H54 (cell line): ENCODE data around the gene DPYD.

Experiments
- DNase-seq: peaks from one replicate; pipeline ENCODE4 v3.0.0; 2011; ENCODE audit warnings: low spot score, mixed read lengths; ENCODE audit not compliant: insufficient read length
- FAIRE-seq: peaks from 3 replicates; lab custom pipeline; 2011; peaks lifted over from hg19 to GRCh38; lab: Jason Lieb, UNC
- POLR2A ChIP-seq: IDR thresholded peaks from 2 replicates; pipeline ENCODE4 v1.6.1; 2011; ENCODE audit warnings: low read depth, mild to moderate bottlenecking, low read length

DPYD gene

DNA sequence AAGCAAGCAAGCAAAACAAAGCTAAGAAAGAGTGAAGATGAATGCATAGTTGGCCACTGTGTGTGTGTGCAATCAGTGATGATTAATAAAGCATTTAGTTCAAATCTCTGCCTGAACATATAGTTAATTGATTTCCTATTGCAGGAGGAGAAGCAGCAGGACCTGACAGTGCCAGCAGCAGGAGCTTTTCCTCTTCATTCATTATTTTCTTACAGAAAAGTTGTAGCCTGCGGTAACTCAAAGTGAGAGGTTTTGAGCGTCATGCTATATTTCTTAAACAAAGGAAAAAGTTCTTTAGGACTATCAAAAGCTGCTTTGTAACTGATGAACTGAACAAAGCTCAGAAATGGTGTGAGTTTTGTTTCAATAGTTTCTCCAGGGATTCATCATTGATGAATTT, 819.3 kb downstream of the DPYD start:
- TF ChIP-seq POLR2A = no peak
- DNase-seq (no peak), FAIRE-seq (no peak)

DNA sequence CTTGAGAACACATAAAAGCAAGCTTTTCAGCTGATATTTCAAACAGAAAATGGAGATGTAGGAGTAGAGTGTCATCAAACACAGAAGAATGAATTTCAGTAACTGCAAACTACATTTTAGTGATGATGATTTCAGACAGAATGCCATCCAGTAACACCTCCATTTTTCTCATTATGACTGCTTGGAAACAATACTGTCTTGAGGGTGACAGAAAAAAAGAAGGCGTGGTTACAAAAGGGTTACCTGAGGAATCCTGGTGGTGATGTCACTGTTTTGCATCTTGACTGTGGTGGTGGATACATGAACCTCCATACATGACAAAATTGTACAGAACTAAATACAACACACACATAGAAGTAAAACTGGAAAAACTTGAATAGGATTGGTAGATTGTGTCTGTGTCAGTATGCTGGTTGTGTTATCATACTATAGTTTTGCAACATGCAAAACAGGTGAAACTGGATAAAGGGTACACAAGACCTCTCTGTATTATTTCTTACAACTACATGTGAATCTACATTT, 823.4 kb downstream of the DPYD start:
- DNase-seq = no peak
- no peak for TF ChIP-seq POLR2A
- no peak for FAIRE-seq

DNA sequence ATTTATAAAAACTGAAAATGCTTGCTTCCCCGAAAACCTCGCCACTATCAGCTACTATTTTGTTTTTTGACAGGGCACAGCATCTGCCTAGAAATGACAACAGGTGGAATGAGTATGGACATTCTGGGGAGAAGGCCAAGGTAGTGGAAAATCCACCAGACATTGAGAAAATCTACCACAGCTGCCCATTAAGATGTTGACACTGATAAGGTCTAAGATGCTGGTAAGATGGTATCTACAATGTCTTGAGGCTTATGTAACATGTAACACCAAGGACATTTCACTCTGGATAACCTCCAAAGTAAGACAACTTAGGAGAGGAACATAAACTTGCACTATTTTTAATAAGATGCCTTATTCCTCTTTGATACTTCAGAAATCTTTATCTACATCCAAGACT, 825.1 kb downstream of the DPYD start:
- DNase-seq = no peak
- peak; percentile 48 for FAIRE-seq
- no peak for TF ChIP-seq POLR2A

DNA sequence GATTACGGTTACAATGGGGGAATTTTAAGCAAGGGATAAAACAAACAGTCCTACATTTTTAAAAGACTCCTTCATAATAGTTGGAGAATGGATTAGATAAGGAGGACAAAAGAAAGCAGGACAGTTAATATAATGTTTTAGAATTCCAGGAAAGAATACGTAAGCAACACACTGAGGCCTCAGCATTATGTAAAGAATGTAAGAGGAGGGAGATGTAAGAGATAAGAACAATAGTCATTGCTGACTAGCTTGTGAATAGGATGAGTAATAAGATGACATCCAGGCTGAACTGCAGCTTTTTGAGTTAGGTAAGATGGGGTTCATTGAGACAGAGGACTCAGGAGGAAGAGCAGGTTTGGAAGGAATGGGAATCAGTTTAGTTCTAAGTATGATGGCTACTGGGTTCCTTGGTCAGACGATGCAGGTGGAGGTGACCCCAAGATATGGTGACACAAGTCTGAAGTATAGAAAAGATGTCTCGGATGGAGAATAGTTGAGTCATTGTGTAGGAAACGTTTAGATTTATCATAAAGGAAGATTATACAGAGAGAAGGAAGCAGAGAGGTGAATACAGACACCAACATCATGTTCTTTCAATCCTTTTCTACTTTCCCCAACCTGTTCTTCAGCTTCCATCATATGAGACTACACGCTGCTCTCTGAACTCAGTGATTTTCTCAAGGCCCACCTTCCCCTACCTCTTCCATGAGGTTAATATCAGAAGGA, 826.4 kb downstream of the DPYD start:
- FAIRE-seq (peak; percentile 96), DNase-seq (peak; percentile 5)
- TF ChIP-seq POLR2A = no peak

DNA sequence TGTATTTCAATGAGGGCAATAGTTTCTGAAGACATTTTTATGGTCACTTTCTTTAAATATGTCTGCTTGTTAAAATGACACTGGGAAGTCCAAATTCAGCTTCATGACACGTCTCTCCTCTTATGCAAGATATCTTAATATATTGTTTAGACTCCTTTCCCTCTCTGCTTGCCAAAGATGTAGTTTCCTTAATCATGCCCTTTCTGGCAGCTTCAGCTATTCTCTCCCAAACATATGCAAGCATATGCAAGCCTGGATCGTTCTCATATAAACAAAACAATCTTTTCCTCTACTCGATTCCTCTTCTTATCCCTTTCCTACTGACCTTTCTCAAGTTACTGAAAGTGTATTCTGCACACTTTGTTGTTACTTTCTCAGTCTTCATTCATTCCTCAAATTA, 827.1 kb downstream of the DPYD start:
- DNase-seq (no peak), FAIRE-seq (peak; percentile 60)
- TF ChIP-seq POLR2A = no peak

DNA sequence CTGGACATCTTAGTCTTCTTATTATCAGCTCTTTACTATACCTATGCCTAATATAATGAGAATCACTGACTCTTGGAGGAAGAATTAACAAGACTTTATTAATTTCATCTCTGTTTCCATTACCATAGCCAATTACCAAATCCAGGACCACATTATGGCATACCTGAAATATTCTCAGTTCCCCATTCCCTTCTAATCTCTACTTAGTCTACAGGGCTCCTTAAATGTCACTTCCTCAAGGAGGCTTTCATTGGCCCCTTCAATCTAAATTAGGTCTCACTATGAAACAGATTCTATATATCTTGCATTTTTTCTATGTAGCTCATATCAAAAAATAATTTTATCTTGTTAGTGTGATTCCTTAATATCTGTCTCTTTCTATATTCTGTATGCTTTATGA, 828.0 kb downstream of the DPYD start:
- no peak for TF ChIP-seq POLR2A
- no peak for FAIRE-seq
- no peak for DNase-seq

DNA sequence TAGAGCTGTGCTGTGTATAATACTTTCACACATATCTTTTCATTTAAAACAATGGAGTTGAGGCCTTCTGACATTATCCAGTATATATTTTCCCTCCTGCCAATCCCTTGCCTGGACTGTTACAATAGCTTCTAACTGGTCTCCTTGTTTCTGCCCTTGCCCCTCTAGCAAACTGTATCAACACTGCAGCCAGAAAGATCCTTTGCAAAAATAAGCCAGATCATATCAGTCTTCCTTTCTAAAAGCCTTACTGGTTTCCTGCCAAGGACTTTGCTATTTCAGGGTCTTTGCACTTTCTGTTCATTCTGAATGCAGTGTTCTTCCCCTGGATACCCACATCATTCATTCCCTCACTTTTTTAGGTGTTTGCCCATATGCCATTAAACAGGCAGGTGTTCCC, 829.2 kb downstream of the DPYD start:
- FAIRE-seq (no peak), DNase-seq (no peak)
- TF ChIP-seq POLR2A = no peak

DNA sequence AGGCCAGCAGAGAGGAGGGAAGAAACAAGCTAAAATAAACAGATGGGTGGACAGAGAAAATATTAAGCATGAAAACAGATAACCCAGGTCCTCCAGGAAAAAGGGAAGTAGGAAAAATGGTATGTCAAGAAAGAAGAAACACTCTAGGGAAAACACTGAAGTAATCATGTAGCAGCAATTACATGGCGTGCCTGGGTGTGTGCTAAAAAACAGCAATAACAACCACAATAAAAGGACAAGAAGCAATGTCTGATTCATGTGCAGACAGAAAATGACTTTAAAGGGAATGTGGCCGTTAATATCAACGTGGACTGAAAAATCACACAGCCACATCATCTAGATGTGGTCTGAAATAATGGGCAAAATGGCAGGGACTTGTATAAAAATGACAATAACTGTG, 829.6 kb downstream of the DPYD start:
- no peak for DNase-seq
- TF ChIP-seq POLR2A = no peak
- no peak for FAIRE-seq

DNA sequence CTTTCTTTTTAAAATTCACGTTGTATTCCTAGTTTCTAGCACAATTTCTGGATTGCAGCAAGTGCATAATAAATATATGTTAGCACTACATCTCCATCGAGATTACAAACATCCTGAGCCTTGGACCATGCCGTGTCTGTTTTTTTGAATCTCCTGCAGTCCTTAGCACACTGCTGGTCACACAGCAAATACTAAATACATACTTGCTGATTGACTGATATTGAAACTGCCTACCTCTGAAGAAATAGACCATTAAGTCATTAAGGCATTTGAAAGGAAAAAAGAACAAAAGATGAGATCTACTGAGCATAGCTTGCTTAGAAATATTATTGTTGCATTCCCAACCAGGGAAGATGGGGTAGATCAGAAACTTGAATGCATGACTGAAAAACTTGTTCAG, 830.1 kb downstream of the DPYD start:
- TF ChIP-seq POLR2A = no peak
- DNase-seq = no peak
- no peak for FAIRE-seq

DNA sequence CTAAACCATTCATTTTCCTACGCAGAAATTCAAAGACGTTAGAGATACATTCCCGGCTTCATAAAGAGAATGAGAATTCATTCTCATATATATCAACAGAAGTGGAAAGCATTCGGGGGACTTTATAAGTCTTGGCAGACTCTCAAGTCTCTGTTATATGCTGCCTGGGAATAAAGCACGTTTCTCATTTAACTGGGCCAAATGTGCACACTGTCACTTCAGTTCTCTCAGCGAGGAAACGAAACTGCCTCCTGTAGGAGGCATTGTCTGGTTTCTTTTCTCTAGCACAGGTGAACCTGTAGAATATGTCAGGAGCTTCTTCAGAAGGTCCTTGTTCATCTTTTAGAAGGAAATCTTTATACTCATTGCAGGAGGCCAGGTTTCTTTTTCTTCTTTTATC, 831.7 kb downstream of the DPYD start:
- DNase-seq = no peak
- no peak for TF ChIP-seq POLR2A
- FAIRE-seq = no peak

DNA sequence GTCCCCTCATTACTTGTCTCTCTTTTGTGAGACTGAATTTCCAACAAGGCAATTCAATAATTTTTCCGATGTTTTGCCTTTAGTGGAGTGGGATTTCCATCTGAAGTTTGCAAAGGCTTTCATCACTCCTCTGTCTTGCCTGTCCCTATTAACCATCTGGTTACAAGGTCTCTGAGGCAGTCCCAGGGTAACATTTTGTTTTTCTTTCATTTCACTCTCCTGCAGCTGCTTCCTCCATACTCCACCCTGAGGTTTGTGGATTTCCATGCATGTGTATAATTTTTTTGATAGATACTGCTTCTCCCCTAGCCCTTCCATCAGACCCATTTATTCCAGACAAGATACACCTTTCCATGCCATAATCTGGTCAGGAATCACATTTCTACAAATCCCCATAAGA, 832.4 kb downstream of the DPYD start:
- DNase-seq (no peak), FAIRE-seq (no peak)
- no peak for TF ChIP-seq POLR2A

DNA sequence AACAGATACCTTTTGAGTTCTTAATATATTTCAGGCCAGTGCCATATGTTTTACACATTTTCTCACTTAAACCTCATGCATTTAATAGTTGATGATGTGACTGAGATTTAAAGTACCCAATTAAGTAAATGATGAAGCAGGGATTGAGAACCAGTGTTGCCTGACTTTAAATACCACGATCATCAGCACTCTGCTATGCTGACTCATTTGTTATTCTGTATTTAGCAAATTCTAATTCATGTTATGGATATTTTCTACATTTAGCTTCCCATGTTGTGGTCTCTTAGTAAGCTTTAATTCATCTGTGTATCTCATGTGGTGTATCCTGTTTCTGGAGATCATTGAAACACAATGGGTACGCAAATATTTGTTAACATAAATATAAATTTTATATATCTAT, 836.3 kb downstream of the DPYD start:
- peak; percentile 6 for FAIRE-seq
- TF ChIP-seq POLR2A = no peak

DNA sequence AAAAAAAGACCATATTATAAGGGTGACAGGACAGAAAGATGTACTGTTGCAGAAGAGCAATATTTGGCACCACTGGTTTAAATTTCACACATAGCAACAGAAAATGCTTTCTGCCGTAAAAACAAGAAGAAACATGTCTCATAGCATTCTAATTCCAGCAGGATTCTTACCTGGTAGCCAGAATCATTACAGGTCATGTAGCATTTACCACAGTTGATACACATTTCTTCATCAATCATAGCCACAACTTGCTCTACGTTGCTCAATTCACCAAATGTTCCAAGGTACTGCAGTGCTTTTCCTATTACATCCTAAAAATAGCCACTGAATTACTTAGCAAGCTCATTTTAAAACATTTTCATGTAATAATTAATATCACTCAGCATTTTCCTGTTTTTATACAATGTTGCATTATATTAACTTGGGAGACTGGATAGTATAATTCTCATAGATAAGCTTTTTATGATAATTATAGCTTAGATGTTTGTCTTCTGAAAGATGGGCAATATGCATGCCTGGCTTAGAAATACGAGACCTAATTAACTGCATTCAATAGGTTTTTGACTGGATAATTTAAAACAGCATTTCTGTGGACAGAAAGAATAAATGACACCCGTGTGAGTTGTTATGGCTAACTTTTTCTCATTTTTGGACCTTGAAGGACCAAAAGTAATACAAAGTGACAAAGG, 838.5 kb downstream of the DPYD start:
- TF ChIP-seq POLR2A = no peak
- no peak for DNase-seq
- no peak for FAIRE-seq

More for the DNA sequence above, 836.3 kb downstream of the DPYD start:
- DNase-seq = no peak

DNA sequence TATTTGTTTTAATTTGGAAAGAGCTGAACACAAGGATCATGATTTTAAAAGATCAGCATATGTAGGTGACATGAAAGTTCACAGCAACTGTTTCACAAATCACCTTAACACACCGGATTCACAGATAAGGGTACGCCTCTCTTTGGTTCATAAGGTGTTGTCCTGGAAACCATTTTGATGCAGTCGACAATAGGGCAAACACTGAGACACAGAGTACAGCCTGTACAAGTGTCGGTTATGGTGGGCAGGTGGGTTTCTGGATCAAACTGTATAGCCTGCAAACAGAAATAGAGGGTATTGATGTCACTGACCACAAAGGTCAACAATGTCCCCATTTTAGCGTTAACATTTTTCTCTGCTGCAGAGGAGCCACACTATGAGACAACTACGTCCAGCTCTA, 842.0 kb downstream of the DPYD start:
- DNase-seq (no peak), FAIRE-seq (no peak)
- TF ChIP-seq POLR2A = no peak

DNA sequence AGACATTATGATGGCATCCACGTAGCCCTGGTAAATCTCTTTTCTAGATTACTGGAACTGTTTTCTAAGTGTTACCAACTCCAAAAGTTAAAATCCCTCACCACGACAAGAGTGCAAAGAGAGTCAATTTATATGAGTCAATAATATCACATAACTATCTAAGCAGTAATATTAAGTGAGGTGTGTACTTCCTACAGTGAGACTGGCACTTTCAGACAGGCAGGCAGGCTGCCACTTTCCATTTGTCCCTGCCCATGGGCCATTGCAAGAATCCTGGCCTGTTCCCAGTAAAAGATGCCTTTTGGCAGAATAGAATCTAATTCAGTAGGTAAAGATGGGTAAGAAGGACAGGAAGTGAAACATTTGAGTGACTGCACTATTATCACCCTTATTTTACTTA, 843.6 kb downstream of the DPYD start:
- TF ChIP-seq POLR2A = no peak
- DNase-seq (no peak), FAIRE-seq (no peak)
